ENCODE measurements around the gene HSD17B7. TPM values are rescaled to one million over a fixed set of nuclear protein-coding genes. Genes with fewer than 3 reads are reported as not detected.

The HSD17B7 gene, protein sequence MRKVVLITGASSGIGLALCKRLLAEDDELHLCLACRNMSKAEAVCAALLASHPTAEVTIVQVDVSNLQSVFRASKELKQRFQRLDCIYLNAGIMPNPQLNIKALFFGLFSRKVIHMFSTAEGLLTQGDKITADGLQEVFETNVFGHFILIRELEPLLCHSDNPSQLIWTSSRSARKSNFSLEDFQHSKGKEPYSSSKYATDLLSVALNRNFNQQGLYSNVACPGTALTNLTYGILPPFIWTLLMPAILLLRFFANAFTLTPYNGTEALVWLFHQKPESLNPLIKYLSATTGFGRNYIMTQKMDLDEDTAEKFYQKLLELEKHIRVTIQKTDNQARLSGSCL
- total RNA-seq = 16.5 and 16.8 TPM in 2 replicates

DNA sequence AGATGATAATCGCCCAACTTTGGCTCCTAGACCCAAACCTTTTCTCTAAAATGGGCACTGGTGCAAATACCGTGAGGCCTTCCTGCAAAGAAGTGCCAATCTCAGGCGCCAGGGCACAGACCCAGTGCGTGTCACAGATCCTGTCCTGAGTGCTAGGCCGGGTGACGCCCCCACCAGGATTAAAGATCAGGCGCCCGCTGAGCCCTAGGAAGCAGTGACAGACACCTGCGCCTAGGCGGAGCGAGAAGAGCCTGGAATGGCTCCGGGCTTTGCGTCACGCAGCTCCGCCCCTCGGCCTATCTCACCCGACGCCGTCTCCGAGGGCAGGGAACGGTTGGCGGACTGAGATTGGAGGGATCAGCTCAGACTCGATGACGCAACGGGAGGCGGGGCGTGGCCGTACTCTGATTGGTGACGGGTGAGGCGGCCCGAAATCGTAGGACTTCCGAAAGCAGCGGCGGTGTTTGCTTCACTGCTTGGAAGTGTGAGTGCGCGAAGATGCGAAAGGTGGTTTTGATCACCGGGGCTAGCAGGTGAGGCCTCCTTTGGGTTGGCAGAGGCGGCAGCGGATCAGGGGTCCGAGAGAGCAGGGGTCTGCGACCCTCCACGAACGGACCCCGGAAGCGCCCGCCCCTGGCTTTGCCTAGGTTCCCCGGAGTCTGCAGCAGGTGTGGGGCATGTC is at the start of gene HSD17B7:
TSS of gene HSD17B7 (plus strand) at position 400 of the 682 bp plus-strand sequence. CDS start at position 499, 99 bp downstream.

DNA sequence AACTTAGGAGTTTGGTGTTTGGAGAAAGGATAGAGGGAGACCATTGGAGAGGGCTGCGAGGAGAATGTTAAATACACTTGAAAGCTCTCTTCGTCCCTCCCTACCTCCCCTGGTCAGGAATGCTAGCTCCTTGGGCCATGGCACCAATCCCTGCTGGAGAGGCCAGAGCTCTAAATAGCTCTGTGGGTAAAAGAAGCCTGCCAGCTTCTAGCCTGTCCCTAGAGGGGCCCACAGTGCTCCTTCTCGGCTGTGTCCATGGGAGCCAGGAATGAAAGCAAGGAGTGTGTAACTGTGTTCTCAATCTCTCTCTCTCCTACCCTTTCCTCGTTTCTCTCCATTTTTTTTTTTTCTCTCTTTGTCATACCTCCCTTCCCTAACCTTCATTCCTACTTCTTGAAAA is 70.6 kb downstream of the HSD17B7 start, which contains the start of gene CCDC190:
TSS of gene CCDC190 (minus strand) at position 75 of the 400 bp plus-strand sequence. CDS start 1,529 bp downstream, outside the sequence.

Other genes with a start within 250 kb of the HSD17B7 start
- 118 and 132 TPM in 2 replicates for gene UAP1, start 229.0 kb upstream of the HSD17B7 start, total RNA-seq
- gene DDR2, start 158.2 kb upstream of the HSD17B7 start, total RNA-seq = 178 and 197 TPM in 2 replicates
- 1.5 and 2.6 TPM in 2 replicates for gene CCDC190, start 70.5 kb downstream of the HSD17B7 start, total RNA-seq

Data from aortic smooth muscle cell (primary cell).